H7 (cell line): ENCODE data around the gene TESK2. TPM values are rescaled to one million over a fixed set of nuclear protein-coding genes. Genes with fewer than 3 reads are reported as not detected.
"Not testable (repeated sequence)": the region's sequence is repeated elsewhere in the genome, so short reads cannot be mapped to it uniquely, and the experiment has no call there.

Experiments used
- DNase-seq: peaks from one replicate; pipeline ENCODE4 v3.0.0; 2012
- H3K27me3 ChIP-seq: 2 replicates; pipeline ENCODE4 v1.6.0; 2011; ENCODE audit warnings: mild to moderate bottlenecking, low read length; ENCODE audit not compliant: control insufficient read depth, insufficient read depth
- H3K36me3 ChIP-seq: replicated peaks from 2 replicates; pipeline ENCODE4 v1.5.1; 2011; ENCODE audit warnings: low read length; ENCODE audit not compliant: control insufficient read depth, insufficient read depth
- H3K4me3 ChIP-seq: 2 replicates; pipeline ENCODE4 v1.5.1; 2011; ENCODE audit warnings: low read depth, mild to moderate bottlenecking, control low read depth, low read length, moderate library complexity; ENCODE audit not compliant: insufficient read depth
- total RNA-seq: library from RNA; depleted of rRNA; stranded (reverse); fragments of >200 nt; shearing (Covaris generic); gene quantifications from 2 replicates; pipeline ENCODE4 v1.2.3, GENCODE V29; 2014; rRNA removed

Gene TESK2, protein sequence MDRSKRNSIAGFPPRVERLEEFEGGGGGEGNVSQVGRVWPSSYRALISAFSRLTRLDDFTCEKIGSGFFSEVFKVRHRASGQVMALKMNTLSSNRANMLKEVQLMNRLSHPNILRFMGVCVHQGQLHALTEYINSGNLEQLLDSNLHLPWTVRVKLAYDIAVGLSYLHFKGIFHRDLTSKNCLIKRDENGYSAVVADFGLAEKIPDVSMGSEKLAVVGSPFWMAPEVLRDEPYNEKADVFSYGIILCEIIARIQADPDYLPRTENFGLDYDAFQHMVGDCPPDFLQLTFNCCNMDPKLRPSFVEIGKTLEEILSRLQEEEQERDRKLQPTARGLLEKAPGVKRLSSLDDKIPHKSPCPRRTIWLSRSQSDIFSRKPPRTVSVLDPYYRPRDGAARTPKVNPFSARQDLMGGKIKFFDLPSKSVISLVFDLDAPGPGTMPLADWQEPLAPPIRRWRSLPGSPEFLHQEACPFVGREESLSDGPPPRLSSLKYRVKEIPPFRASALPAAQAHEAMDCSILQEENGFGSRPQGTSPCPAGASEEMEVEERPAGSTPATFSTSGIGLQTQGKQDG
- 14.5 and 17.7 TPM in 2 replicates for total RNA-seq

DNA sequence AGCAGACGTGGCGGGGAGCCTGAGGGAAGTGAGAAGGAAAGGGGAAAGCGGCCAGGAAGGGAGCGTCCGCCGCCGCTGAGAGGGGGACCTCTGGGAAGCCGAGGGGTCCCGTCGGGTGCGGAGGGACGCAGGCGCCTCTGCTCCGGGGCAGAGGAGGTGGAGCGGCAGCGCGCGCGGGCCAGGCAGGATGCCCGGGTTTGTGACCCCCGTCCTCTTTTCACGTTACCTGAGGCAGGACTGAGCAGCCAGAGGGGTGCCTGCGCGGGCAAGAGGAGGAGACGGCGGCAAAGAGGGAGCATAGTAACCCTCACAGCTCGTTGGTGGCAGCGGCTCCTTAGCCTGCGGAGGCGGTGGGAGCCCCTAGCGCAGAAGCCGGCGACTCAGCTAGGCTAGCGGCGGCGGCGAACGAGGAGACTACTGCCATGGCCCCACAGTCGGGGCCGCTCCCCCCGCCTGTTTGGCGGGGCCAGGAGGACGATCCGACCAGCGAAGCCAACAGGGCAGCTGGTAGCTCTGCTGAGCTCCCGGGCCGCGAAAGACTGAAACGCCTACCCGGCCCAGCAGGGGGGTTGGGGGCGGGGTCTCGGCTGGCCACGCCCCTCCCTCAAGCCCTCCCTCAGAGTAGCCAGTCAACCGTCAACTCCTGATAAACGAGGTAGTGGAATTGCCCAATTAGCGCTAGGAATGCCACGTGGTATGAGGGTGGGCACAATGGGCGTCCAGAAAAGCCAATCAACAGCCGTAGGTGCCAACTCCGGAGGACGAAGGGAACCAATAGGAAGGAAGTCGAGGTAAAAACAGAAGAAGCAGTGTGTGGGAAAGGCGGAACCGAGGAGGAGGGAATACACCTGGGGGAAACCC lies at the start of gene TESK2:
Gene TESK2 (minus strand): TSS at position 538 of the 861 bp plus-strand sequence. CDS start 33,378 bp downstream, outside the sequence.
- peak; percentile 98 for DNase-seq
- no peaks in the 10 kb centered on the region for H3K36me3 ChIP-seq
- H3K4me3 ChIP-seq: peak within 1 kb of the TSS; percentile 95
- H3K27me3 ChIP-seq: peaks cover 11% of the 10 kb centered on the region; the same call in 1 of the 2 replicates

DNA sequence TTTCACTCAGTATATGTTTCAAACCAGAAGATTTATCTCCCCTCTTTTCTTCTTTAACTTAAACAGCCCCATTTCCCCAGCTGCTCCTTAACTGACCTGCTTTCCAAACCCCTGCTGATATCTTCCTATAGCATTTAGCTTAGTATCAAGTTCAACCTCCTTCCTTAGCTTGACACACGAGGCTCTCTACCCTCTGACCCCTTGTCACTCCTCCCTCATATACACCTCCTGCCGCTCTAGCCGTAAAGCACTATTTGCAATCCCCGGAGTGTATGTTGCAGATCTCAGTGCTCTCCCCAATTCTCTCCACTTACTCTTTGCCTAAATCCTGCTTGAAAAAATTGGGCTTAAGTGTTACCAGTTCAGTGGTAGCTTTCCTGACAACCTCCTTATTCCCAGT lies 45.9 kb upstream of the TESK2 start:
- no peak overlapping the region for H3K4me3 ChIP-seq
- DNase-seq: peak; percentile 36
- H3K36me3 ChIP-seq: no peaks in the 10 kb centered on the region
- H3K27me3 ChIP-seq: no peaks in the 10 kb centered on the region

DNA sequence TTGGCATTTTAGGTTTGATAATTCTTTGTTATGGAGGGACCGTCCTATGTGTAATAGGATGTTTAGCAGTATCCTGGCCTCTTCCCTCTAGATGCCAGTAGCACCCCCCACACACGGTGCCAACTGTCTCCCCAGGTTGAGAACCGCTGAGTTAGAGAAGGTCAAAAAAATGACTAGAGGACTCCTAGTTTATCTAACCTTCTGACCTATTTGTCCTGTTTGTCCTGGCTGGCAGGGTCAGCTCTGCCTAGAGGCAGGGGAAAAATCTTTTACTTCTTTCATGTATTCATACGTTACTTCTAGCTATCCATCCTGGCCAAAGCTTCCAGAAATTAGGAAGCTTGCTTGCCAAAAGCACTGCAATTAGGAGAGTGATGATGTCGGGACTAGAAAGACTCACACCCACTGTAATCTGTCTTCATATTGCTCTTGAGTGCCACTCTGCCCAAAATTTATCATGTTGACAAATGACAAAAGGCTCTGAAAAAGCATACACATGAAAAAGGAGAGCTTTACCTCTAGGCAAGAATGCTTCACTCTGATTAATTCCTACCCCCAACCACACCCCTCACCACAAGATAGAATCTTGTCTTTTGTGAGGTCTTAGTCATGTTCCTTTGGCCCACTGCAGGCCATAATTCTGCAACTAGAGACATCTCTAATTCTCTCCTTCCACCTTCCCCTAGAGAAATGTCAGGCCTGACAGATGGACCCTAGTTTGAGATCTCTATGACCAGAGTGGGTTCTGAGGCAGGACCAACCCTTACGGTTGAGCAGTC lies 45.2 kb upstream of the TESK2 start:
- DNase-seq: no peak
- H3K36me3 ChIP-seq: no peaks in the 10 kb centered on the region
- no peak overlapping the region for H3K4me3 ChIP-seq
- H3K27me3 ChIP-seq: no peaks in the 10 kb centered on the region

DNA sequence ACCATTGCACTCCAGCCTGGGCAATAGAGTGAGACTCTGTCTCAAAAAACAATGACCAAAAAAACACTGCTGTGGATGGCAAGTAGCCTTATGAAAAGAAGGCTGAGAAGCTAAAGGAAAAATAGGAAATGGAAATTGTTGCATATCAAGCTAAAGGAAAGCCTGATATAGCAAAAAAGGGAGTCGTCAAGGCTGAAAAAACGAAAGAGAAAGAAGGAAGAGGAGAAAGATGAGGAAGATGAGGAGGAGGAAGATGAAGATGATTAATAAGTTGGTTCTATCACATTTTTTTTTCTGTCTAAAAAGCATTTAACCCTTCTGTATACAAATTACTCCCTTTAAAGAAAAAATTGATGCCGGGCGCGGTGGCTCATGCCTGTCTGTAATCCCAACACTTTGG lies 40.9 kb upstream of the TESK2 start:
- Histone ChIP-seq H3K27me3 (no peaks in the 10 kb centered on the region), H3K36me3 (no peaks in the 10 kb centered on the region), H3K4me3 (no peak overlapping the region)
- no peak for DNase-seq

DNA sequence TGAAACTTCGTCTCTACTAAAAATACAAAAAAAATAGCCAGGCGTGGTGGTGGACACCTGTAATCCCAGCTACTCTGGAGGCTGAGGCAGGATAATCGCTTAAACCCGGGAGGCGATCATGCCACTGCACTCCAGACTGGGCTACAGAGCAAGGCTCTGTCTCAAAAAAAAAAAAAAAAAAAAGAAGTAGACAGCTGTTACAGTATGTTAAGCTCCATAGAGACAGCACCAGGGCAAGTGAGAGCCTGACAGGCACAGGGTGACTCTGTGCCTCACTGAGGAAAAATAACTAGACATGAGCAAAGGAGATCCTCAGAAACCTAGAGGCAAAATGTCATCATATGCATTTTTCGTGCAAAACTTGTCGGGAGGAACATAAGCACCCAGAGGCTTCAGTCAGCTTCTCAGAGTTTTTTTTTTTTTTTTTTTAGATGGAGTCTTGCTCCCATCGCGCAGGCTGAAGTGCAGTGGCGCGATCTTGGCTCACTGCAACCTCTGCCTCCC lies 39.7 kb upstream of the TESK2 start:
- Histone ChIP-seq H3K4me3 (no peak overlapping the region), H3K27me3 (no peaks in the 10 kb centered on the region), H3K36me3 (no peaks in the 10 kb centered on the region)
- DNase-seq: no peak

DNA sequence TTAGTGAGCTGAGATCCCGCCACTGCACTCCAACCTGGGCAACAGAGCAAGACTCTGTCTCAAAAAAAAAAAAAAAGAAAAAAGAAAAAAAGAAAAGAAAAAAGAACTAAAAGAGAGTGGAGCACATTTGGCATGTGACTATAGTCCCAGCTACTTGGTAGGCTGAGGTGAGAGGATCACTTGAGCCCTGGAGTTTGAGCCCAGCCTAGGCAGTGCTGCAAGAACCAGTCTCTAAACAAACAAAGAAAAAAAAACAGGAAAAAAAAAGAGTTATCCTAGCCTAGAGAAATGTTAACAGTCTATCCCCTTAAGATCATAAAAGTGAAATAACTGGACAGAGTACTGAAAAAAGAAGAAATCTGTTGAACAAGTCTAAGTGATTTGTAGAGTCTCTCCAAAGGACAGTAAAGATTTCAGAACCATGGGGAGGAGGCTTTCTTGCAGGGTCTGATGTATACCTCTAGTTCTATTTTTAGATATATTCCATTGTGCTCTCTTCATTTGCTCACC lies 35.2 kb upstream of the TESK2 start:
- Histone ChIP-seq H3K27me3 (no peaks in the 10 kb centered on the region), H3K36me3 (no peaks in the 10 kb centered on the region), H3K4me3 (no peak overlapping the region)
- DNase-seq: no peak

DNA sequence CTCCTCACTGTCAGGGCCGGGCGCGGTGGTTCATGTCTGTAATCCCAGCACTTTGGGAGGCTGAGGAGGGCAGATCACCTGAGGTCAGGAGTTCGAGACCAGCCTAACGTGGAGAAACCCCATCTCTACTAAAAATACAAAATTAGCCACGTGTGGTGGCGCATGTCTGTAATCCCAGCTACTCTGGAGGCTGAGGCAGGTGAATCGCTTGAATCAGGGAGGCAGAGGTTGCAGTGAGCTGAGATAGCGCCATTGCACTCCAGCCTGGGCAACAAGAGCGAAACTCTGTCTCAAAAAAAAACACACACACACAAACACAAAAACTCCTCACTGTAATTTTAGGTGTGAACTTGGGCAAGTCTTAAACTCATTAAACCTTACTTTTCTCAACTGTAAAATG lies 33.0 kb upstream of the TESK2 start:
- H3K36me3 ChIP-seq, H3K27me3 ChIP-seq, H3K4me3 ChIP-seq, DNase-seq: not testable (repeated sequence)

DNA sequence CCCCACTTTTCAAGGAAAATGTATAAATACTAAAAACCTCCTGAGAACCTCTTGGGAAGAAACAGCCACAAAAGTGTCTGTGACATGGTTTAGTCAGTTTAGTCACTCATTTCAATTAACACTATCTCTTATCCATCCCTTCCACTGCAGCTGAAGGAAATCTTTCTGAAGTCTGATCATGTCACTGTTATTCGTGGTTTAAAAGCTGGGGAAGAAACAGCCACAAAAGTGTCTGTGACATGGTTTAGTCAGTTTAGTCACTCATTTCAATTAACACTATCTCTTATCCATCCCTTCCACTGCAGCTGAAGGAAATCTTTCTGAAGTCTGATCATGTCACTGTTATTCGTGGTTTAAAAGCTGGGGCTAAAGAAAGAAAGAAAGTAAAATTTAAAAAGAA lies 32.6 kb upstream of the TESK2 start:
- not testable (repeated sequence) for H3K36me3 ChIP-seq, H3K27me3 ChIP-seq, H3K4me3 ChIP-seq, DNase-seq

DNA sequence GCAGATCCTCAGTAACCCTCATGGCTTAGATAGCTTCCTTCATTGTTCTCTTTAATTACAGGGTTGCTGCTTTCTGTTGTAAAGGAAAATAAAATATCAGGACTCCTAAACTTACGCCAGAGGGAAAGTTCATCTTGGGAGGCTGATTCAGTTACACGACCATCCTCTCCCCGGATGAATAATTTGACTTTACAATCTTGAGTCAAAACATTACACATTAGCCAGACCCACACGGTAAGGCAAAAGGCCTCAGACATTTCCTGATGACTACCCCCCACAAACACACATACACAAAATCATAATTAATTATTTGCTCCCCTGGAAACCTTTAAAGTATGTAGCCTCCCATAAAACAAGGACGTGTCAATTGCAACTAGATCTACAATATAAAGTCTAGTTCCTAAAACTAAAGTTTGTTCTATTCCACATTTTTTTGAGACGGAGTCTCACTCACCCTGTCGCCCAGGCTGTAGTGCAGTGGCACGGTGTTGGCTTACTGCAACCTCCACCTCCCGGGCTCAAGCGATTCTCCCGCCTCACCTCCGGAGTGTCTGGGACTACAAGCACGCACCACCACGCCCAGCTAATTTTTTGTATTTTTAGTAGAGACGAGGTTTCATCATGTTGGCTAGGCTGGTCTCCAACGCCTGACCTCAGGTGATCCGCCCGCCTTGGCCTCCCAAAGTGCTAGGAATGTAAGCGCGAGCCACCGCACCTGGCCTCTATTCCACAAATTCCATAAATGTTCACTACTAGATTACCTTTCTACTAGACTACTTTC lies 31.6 kb upstream of the TESK2 start:
- no peak for DNase-seq
- Histone ChIP-seq H3K36me3 (peaks cover 11% of the 10 kb centered on the region), H3K4me3 (peak overlapping the region; percentile 100), H3K27me3 (no peaks in the 10 kb centered on the region)

DNA sequence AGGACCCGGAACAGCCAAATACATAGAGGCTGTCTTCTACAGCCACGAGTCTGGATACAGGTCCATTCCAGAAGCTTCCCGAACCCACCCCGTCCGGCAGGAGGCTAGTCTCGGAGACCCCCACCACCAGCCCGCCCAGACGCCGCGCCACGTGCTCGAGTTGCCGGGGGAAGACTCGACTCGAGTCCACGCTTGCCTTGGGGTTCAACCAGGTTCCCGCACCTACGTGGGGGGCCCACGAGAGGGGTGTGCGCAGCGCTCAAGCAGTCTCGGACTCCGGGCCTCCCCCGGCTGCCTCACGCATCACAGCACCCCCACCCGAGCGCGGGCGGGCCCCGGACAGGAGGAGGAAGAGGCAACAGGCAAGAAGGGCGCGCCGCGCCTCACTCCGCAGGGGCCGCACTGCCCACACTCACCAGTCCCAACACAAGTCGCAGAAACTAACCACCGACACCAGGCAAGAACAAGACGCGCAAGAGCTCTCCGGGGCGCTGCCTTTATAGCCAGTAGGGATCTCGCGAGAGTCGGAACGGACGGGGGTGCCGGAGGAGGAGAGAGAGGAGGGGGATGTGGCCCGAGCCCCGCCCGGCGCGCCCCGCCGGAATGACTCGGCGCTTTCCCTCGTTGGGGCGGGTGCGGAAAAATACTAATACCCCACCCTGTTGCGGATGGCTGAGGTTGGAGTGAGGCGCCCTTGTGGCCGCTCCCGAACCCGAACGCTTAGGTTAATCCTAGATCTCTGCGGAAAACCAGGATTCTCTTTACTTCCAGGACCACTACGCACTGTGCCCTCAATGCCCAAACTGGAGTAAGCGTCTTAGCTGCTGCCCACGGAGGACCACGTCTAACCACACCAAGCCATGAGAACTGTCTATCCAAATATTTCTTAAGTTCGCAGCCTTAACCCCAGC lies 30.7 kb upstream of the TESK2 start, which contains the start of gene PRDX1:
Gene PRDX1 (minus strand): TSS at position 472 of the 911 bp plus-strand sequence. CDS start 2,841 bp downstream, outside the sequence.
- peak; percentile 99 for DNase-seq
- H3K4me3 ChIP-seq: peak within 1 kb of the TSS; percentile 100
- H3K36me3 ChIP-seq: peaks cover 16% of the 10 kb centered on the region
- H3K27me3 ChIP-seq: no peaks in the 10 kb centered on the region

DNA sequence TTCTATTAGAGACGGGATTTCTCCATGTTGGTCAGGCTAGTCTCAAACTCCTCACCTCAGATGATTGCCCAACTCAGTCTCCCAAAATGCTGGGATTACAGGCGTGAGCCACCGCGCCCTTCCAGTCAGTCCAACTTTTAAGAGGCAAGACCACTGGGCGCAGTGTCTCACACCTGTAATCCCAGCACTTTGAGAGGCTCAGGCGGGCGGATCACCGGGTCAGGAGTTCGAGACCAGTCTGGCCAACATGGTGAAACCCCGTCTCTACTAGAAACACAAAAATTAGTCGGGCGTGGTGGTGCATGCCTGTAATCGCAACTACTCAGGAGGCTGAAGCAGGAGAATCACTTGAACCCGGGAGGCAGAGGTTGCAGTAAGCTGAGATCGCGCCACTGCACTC lies 28.8 kb upstream of the TESK2 start:
- not testable (repeated sequence) for DNase-seq, H3K27me3 ChIP-seq
- H3K36me3 ChIP-seq: peaks cover 31% of the 10 kb centered on the region
- peak overlapping the region; percentile 17 for H3K4me3 ChIP-seq

DNA sequence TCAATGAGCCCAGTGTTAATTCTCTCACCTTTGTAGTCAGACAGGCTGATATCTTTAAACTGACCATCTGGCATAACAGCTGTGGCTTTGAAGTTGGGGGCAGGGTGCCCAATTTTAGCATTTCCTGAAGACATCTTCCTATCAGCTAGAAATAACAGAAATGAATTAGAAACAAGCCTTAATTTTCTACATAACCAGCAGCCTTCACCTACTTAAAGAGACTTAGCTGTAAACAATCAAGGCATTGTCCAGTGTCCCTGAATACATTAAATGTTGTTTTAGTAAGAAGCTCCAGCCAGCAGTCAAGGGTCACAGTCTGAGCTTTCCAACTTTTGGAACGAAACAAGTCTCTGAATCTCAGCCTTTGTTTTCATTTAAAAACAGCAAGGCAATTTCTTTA lies 27.9 kb upstream of the TESK2 start:
- peaks cover 39% of the 10 kb centered on the region for H3K36me3 ChIP-seq
- DNase-seq: no peak
- H3K4me3 ChIP-seq: peak overlapping the region; percentile 17; the same call in 1 of the 2 replicates
- no peaks in the 10 kb centered on the region for H3K27me3 ChIP-seq
